Posterior vena cava (tissue), 2 donors: ENCODE results near the gene TNFSF8. TPM values are rescaled to one million over a fixed set of nuclear protein-coding genes. Genes with fewer than 3 reads are reported as not detected.

Source experiments
- DNase-seq: peaks from one replicate; pipeline ENCODE4 v3.0.0-alpha.2; 2020; ENCODE audit warnings: low spot score
- intact Hi-C, 2 donors: fragments of 100-400 bp; cut with DNase I; formaldehyde crosslinking; loops; one replicate each; pipeline versions ENCODE4 v1.14.1 to v1.14.2; 2022 to 2023
- total RNA-seq, 2 donors: library from RNA; stranded (reverse); fragmentation: NEBNext Ultra II Directional; extraction: Animal tissue kit (Norgen Biotek cat#: 25700); gene quantifications; one replicate each; pipeline ENCODE4 v1.2.1, GENCODE V29; 2021
- donor health status: DM: yes; HTN: yes; CAD: no.
- donor health status: DM: yes; HTN: yes; CAD: no.

The TNFSF8 gene
- total RNA-seq, 2 donors from 2014 or later, result 2.9 to 3.0 TPM

DNA sequence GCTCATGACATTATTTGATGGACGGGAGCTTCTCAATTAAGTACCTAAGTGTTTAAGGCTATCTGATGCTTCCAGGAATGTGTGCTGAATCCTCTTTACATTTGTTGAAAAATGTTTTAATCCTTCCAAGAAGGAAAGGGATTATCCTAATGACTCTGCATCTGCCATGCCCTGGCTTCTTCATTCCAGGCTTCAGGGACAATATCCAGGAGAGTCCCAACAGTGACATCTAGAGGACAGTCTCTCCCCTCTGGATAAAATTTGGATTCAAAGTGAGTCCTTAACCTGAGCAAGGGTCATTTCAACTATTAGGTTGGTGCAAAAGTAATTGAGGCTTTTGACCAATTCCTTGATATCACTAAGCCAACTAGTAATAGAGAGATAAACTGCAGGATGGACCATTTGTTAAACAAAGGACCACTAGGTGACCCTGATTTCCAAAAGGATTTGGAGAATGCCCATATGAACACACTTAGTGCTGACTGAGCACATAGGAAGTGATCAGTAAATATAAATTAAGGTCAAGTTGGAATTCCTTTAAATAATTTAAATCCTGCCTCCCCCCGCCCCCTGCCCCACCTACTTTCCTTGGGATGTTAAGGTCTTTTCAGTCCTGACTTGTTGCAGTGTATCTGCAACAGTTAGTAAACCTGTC, 19.1 kb downstream of the TNFSF8 start:
- intact Hi-C loops, result loop anchor here (5.0 to 10.0 kb wide), 4 partner anchors 104 to 246 kb away; no protein-coding TSS in a partner anchor
- no peak for DNase-seq

DNA sequence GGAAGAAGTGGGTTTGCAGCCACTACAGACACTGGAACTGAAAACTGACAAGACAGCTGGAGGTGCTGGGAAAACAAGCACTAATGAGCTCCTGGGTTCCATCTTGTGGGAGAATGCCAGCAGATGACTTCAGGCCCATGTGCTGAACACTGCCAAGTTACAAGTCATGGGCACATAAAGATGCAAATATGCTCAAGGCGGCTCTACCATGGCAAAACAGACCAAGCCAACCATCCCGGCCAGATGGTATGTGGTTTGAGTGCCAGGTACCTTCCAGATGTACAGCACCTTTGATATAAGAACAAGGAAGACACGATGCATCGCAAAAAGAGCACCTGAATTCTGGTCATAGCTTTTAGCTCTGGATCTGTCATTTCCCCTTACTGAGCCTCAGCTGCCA, 19.9 kb downstream of the TNFSF8 start:
- no peak for DNase-seq
- intact Hi-C loops, result loop anchor here (5.0 to 10.0 kb wide), 4 partner anchors 104 to 246 kb away; no protein-coding TSS in a partner anchor

DNA sequence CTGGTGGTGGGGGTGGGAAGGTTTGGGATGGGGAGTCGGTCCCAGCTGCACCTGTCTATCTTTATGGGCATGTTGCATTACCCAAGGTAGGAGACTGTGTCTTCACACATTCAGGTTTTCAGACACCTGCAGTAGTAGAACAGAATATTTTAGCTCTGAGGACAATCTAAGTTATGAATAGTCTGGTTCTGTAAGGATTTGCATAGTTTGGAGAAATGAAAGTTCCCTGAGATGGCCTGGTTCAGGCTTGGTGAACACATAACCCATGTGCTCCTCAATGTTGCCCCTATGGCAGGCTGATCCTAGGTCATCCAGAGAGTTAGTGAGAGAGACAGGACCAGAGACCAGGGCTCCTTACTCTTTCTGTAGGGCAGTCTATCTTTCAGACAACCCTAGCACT, 20.7 kb downstream of the TNFSF8 start:
- intact Hi-C loops, result loop anchor here (5.0 to 10.0 kb wide), 5 partner anchors 105 to 245 kb away; no protein-coding TSS in a partner anchor
- DNase-seq, result no peak

DNA sequence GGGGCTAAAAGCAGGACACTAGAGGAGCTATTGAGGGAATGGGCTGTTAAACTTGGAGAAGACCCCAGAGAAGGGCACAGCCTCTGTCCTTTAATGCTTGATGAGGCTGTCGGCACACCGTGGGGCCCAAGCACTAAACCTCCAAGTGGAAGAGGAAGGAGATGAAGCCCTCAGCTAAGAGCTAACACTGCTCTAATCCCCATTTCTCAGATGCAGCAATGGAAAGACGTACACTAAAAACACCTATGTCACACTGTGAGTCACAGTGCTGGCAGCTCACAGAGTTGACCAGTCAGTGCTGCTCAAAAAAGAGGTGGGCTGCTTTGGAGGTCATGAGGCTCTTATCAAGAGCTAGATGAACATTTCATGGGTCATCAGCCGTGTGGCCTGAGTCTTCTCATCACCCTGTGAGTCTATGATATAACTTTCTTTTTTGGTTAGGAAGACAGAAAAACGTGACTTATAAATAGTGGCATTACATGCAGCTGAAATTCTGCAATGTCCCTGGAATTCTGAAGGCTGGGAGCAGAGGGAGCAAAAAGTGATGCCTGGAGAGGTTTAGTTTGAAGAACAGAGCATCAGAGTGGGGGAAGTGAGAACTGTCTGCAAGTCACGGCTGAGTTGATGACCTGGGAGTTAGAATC, 21.5 kb downstream of the TNFSF8 start:
- intact Hi-C loops, result loop anchor here in 1 of 2 donors (5.0 kb wide), 1 partner anchor 167 kb away; no protein-coding TSS in a partner anchor

DNA sequence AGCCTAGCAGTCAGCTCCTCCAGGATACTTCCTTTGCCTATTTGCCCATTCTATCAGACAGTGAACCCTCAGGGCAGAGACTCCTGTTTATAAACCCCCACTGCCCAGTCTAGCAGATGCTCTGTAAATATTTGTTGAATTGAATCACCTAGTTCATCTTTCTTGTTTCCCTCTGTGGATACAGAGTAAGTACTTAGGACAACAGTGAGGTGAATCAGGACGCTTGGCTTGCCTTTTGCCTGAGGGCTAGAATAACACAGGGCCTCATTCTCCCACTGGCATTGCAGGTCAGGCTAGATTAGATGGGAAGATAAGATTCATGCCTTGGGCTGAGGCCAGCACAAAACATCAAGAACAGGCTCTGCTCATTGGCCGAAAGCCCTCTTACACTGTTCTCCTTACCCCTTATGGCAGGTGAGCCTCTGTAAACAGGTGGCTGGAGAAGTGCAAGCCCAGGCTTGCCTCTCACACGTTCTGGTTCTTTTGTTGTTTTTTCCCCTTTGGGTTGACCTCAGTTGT, 22.2 kb downstream of the TNFSF8 start:
- DNase-seq, result no peak
- intact Hi-C loops, result loop anchor here in 1 of 2 donors (5.0 kb wide), 1 partner anchor 166 kb away; no protein-coding TSS in a partner anchor

More for the DNA sequence above, 21.5 kb downstream of the TNFSF8 start:
- DNase-seq, result no peak

DNA sequence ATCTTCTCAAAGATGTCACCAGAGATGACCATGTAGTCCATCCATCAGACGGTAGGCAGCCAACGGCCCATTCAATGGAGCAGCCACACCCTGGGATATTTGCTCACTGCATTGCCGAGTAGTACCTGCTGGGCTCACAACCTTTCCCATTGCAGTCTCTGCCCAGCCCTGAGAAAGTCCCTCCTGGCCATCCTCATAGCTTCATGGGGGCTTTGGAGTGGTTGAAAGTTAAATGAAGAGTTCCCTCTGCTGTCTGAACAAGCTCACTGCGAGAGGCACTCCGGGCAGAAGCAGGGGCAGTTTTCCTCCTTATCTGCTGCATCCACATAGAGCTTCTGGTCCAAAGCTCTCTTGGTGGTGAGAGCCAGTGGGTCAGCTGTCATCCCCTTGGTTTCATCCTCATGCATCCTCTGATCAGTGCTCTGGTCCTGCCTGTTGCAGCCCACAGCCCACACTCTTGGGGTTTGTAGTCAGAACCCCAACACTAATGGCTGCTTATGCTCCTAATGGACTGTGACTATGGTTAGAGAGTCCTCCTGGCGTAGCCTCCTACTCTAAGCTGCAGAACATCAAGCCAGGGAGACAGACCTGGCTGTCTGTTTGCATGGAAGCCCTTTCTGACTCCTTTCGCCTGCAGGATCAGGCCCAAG, 23.3 kb downstream of the TNFSF8 start:
- intact Hi-C loops, result loop anchor here in 1 of 2 donors (5.0 kb wide), 1 partner anchor 165 kb away; no protein-coding TSS in a partner anchor
- no peak for DNase-seq

DNA sequence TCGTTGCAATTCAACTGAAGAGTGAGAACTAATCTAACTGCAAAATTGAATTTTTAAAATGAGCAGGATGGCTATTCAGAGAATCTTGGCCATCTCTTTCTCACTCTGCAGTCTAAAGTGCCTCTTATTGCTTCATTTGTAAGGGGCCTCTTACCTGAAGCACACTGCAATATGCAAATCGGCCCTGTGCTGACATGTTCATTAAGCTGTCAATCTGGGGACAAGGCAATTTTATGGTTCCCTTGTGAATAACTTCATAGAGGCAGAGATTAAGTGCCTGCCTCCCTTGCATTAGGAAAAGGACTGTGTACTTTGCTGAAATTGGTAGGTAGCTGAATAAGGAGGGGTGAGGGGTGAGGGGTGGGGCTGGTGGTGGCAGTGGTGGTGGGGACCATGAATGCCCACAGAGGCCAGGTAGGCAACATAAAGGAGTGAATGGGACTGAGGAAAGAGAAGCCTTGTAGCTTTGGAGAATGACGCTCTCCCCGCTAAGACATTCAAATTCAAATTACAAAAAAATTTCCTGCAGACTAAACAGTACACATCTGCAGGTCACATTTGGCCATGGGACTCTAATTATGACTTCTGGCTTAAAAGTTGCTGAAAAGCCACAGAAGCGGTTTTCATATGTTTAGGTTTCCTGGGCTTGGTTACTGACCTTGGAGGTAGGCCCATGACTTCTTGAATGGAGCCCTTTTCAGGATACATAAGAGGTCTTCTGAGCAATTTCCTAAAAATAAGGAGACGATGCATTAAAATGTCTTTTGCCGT, 25.0 kb downstream of the TNFSF8 start:
- intact Hi-C loops, result loop anchor here in 1 of 2 donors (5.0 kb wide), 1 partner anchor 163 kb away; no protein-coding TSS in a partner anchor
- no peak for DNase-seq

DNA sequence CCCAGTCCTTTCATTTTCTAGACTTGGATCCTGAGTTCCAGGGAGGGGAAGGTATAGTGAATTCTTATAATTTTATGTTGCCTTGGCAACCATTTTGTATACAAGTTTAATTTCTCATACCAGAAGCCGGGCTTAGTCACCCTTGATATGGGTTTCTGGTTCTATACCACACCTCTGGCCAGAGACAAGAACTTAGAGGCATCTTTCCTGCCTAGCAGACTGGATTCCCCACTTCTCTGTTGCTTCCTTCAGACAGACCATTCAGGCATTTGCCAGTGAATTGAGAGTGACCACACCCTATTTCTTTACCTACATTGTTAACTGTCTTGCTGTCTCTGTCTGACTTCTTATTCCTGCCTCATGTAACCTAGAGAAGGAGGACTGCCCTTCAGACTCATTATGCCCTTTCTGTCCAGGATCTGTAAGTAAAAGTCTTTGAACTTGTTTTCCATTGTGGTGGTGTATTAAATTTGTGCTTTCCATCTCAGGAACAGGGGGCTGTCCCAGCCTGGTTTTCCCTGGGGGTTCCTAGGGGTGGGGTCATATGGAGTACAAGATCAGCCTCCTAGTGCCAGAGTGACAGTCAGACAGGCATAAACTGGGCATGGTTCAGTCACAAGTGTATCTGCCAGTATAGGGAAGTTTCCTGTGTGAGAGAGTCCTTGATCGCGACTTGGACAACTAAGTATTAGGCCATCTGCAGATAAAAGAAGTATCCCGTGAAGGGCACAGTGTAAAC, 27.4 kb downstream of the TNFSF8 start:
- intact Hi-C loops, result no loop called here
- no peak for DNase-seq

DNA sequence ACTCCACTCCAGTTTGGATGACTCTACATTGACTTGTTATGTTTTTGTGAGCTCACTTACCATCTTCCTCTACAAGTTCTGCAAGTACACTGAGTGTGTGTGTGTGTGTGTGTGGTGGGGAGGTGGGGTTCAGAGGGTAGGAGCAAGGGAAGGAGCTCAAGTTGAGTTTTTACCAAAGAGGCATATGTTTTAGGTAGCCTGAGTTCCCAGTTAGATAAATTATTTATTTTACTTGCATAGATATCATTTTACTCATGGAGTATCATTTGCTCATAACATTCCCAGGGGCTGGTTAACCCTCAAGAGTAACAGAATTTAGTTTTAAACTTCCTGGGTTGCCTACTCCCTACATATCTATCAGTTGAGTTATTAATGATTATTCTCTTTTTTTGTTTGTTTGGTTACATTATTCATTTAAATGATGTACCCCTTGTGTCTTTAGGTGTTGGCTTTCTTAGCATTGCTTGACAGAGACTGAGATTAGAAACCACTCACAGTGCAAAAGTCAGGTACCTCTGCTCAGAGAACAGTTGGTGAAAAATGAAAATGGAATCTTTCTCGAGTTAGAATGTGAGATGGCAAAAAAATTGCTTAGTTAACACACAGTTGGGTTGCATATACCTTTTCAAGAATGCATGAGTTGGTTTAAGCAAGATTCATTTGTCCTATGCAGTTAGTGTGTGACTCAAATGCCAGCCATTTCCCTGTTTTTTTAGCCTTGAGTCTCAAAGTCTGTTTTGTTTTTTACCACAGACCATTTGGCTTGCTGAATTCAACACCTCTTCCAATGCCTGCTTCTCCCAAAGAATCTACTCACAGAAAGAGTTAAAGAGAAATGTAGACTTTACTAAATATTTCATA, 29.2 kb downstream of the TNFSF8 start:
- intact Hi-C loops, result no loop called here
- DNase-seq, result no peak

DNA sequence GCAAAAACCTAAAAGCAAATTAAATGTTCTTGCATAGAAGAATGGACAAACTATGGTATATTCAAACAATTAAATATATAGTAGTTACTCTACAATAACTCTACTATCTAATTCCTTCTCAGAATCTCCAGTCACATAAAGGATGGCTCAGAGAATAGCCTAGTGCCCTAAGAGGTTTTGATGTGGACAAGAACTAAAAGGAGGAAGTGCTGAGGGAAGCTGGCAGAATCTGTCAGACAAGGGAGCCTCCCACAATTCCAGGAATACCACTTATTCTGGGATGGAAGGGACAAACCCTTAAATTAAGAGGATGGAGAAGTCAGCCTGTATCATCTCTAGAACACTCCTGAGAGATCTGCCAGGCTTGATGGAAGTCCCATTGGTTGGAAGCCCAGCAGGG, 30.4 kb downstream of the TNFSF8 start:
- intact Hi-C loops, result no loop called here
- DNase-seq, result no peak

DNA sequence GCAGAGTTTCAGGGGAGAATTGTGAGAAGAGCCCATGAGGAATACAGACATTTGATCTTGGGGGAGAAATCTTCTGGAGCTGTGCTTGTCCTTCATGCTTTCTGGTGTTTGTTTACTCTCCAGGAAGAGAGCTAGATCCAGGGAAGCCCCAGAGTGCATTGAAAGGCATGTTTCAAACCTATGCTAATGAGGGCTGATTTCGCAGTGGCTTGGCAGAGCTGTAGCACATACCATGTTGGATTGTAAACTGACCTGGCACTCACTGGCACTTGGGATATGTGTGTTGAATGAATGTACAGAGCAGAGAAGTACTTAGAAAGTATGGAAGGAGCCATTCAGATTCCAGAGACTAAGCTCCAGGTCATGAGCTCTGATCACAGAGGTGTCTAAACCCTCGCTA, 30.9 kb downstream of the TNFSF8 start:
- intact Hi-C loops, result no loop called here
- no peak for DNase-seq

DNA sequence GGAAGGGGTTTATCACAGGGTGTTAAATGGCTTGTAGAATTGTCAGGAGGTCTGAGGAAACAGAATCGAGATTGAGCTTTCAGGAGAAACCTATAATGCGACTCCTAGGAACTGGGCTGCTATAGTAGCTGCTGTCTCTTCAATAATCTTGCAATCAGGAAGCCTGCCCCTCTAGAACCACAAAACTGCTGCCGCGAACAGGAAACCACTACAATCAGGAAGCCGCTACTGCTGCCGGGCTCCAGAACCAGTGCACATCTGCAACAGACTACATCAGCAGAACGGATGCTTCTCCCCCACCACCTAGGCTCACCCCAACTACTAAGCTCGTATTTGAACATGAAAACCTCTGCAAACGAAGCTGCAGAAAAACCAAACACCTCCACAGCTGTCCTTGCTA, 31.6 kb downstream of the TNFSF8 start:
- DNase-seq, result no peak
- intact Hi-C loops, result no loop called here

DNA sequence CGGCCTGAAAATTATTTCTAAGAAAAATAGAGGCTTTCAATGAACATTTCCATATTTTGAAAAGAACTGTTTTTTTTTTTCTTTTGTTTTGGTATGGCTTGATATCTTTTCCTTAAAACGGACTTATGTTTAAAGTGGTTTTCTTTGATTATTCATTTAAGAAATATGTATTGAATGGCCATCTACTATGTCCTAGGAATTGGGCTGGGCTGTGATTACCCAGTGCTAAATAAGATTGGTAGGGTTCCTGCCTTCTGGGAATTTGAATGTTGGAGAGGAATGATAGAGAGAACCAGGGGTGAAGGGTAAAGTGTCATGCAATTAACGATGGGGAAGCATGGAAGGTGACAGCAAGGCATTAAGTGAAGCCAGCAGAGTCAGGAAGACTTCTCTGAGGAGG, 33.2 kb downstream of the TNFSF8 start:
- DNase-seq, result no peak
- intact Hi-C loops, result no loop called here

DNA sequence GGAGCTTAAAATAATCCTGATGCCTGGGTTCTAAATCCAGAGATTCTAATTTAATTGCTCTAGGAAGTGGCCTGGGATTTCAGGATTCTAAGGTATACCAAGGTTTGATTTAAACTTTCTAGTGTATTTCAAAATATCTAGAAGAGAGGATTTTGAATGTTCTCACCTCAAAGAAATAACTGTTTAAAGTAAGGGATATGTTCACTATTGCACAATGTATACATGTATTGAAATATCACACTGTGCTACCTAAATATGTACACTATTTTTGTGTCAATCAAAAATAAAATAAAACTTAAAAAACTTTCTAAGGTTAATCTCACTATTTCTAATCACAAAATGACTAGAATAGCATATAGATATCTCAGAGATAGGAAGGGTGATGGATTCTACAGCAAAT, 34.0 kb downstream of the TNFSF8 start:
- DNase-seq, result no peak
- intact Hi-C loops, result no loop called here

DNA sequence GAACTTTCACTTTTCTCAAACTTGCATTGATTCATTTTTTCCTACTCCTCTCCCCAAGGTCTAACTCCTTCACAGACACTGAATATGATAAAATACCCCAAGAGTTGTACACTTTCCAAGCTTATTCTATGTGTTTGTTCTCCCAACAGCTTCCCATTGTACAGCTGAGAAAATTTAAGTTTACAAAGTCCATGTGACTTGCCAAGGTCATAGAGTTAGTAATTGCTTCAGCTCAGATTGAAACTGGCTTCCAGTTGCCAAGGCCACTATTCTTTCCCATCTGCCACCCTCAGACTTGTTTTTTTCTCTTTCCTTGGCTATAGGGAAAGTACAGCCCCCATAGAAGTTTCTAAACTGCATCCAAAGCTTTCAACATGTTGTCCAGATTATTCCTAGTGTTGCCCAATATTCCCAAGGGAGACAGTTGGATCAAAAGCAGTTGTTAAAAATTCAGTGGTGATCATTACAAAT, 34.8 kb downstream of the TNFSF8 start:
- intact Hi-C loops, result no loop called here
- no peak for DNase-seq

DNA sequence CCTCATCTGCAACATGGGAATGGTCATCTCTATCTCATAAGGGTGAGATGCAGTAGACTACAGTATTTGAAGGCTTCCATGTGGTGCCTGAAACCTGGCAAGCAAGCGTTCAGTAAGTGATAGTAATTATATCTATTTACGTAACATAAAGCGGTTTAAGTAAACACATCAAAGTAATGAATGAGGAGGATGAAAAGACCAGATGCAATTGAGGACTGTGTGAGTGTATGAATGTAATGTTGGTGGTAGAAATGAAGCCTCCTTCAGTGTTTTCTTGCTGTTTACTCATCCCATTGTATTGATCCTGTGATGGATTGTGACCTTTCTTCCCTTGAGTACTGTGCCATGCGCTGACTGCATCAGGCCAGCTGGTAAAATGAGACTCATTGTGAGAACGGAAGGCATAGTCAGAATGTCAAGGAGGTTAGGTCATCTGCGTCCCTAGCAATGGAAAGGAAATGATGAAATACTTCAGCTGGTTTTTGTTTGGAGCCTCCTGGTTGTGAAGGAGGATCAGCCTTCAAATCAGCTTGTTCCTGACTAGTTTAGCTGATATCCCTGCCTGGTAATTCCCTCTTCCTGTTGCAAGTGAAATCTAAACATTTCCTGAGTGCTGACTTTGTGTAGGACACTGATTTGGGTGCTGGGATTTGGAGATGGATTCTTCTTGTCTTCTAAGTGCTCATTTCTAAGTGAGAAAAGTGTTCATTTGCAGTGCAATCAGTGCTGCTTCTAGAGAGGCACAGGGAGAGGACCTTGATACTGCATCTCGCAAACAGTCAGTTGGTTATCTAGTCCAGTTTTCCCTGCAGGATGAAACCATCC, 35.6 kb downstream of the TNFSF8 start:
- intact Hi-C loops, result no loop called here
- DNase-seq, result no peak

DNA sequence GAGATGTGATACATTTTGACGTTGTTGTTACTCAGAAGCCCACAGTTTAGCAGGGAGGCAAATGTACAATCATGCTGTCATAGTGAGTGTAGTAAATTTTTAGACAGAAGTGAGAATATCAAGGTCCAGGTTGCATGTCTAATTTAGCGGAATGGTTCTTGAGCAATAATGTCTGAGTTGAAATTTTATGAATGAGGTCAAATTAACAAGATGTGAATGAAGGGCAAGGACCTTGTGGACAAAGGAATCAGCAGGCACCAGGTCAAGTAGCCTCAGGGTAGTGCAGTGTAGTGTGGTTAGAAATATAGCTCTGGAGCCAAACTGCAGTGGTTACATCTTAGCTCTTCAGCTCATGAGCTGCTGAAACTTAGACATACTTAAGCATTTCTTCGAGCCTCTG, 36.2 kb downstream of the TNFSF8 start:
- intact Hi-C loops, result no loop called here
- no peak for DNase-seq
